GM19395 (cell line): ENCODE data around the gene GPC6.

Experiments
- ATAC-seq: cut with Tn5 transposase; IDR thresholded peaks from one replicate; pipeline ENCODE4 v1.9.1; 2021; ENCODE audit warnings: mild to moderate bottlenecking, moderate library complexity; ENCODE audit not compliant: unreplicated experiment

The GPC6 gene

DNA sequence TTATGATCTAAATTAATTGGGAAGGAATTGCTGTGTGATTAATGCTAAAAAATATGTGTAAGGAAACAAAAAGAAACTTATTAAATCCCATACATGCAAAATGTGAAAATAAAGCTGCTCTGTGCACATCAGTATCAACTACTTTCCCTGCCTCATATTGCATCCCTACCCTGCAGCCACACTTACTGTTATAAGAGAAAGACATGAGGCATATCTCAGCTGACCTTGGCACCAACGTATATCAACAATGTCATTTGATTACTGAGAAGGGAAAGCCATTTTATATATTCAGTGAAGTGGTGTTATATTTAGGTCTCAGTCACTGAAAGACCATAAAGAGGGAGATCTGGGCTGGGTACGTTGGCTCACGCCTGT, 585.1 kb downstream of the GPC6 start:
- ATAC-seq: no peak

GRCh38 chr13:93814658-93815057, 588.1 kb downstream of the GPC6 start:
- ATAC-seq: no peak

DNA sequence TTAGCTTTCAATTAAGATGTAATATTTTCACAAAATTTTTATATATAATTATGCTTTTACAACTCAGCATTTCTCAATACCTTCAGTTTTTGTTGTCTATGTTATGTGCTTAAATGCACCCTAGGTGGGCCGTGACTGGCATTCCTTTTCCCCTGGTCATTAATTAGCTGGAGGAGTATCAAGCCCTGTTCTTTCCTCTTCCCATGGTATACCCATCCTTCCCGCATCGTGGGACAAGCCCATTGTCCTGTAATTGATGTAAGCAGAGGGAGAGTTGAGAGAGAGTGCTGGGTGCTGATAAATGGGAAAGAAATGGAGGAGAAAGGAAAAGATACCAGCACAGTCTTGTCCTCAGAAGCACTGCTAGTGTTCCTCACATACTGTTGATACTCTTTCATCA, 591.7 kb downstream of the GPC6 start:
- ATAC-seq: no peak

GRCh38 chr13:93819331-93819890, 592.8 kb downstream of the GPC6 start:
- no peak for ATAC-seq

GRCh38 chr13:93824286-93824685, 597.7 kb downstream of the GPC6 start:
- no peak for ATAC-seq

GRCh38 chr13:93834051-93834450, 607.4 kb downstream of the GPC6 start:
- no peak for ATAC-seq

DNA sequence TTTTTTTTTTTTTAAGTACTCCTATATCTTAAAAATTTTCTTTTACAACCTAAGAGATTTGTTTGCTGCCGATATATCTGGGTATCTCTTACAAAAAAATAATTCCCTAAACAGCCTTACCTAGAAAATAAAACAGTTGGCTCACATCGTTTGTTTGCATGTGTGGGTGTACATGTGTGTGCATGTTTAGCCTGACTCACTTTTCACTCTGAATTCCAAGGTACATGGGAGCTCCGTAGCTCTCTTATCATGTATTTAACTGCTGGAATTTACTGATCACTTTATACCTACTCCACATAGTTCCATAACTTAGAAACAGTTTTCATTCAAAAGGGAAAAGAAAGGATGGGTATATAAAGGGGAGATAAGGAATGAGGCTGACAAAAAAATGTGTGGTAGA, 616.5 kb downstream of the GPC6 start:
- no peak for ATAC-seq

DNA sequence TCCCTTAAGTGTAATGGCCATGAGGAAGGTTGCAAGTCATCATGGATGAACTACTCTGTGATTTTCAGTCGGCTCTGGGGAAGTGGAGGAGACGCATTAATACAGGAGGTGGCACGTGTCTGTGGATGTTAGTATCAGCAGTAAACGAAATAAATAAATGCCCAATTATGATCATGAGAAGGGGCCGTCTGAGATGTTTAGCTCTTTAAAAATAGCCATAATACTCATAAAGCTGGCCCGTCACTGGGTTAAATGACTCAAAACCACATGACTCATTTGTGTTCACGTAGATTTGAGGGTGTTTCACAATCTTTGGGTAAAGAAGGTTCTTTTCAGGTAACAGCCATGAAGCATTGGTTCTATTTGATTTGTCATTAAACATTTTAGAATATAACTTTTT, 620.6 kb downstream of the GPC6 start:
- no peak for ATAC-seq

DNA sequence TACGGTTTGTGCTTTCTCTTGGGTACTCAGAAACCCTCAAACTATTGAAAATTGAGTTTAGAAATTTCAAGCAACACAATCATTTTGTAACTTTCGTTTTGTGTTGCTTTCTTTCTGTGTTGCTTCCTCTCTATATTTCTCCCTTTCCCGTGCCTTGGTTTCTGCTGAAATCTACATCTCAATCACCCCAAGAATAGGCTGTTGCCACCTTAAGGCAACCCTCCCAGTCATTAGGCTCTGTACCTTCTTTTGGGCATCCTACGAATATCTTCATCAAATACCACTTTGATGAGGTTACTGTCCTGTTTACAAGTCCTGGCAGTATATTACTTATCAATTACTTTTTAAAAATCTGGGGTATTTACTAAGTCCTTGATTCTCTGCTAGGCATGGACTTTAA, 621.6 kb downstream of the GPC6 start:
- ATAC-seq: no peak

GRCh38 chr13:93851236-93851635, 624.6 kb downstream of the GPC6 start:
- no peak for ATAC-seq

DNA sequence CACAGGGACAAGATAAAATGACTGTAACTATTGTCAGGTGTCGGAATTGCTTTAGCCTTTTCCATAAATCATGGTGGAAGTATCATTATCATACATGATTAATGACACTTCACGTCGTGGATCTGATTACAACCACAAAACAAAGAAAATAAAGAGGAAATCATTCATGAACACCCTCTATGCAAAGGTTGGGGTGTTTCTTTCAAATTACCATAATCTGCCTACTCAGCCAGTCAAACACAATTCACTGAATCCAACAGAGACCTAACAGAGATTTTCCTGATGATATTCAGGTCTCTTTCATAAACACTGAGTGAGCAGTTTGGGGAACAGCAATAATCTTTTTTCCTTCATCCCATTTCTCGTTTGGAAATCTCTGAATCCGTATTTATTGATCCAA, 627.3 kb downstream of the GPC6 start:
- ATAC-seq: no peak

GRCh38 chr13:93857126-93857525, 630.5 kb downstream of the GPC6 start:
- ATAC-seq: no peak

DNA sequence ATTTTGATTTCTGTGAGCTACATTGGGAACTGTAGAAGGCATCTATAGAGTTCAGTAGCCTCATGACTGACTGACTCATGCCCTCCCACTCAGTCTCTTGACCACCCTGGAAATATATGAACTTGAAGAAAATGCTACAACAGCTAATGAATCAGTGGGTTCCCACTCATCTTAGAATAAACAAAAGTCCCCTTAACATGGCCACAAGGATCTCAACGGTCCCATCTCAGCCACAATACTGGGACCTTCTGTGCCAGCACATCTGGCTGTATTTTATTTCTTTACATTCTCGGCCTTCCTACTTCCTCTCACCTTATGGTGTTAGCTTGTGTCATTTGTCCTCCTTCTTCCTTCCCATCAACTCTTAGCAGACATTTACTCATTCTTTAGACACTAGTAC, 633.1 kb downstream of the GPC6 start:
- no peak for ATAC-seq

DNA sequence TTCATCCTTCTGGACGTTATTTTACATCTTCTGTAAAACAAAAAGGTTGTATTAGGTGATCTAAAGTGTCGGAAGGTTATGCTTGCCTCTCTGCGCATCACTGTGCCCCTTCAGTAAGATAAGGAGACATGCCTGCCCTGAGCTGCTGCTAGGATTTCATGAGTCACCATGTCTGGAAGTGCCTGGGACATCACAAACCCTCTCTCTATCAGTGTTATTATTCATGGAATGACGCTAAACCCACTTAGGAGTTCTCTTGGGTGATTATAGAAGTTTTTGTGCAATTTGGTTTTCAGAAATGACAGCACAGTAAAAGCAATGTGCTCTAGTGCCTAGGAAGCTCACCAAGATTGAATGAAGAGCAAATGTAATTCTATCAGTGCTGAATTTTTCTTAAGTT, 635.2 kb downstream of the GPC6 start:
- ATAC-seq: no peak

DNA sequence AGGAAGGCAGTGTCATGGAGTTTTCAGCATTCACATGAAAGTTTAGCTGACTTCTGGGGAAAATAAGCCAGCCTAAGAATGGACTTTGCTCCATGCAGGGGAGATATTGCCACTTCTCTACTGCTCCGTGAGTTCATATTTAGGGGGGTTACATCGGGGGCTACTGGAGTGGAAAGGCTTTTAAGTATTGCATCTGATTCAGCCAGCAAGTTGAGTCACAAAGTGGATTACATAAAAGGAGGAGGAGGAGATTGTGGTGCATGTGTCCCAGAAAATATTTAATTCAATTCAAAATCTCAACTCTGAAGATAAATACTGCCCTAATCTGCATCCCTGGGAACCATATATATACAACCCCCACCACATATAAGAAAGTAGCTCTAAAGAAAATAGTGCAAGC, 635.7 kb downstream of the GPC6 start:
- no peak for ATAC-seq

GRCh38 chr13:93865235-93865634, 638.6 kb downstream of the GPC6 start:
- ATAC-seq: no peak

DNA sequence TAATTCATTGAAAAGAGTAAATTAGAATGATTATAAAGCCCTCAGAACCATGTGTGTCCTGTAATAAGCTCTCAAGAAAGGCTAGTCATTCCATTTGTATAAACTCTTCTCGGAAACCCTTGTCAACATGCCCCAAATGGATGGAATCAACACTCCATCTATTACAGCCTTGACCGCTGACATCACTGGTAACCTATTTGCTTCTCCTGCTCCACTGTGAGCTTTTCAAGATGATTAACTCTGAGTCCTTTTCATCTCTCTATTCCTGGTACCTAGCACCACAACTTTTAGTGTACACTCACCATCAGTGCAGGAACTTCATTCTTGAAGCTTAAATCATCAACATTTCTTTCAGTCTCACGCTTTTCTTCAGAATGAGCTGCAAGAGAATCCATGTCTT, 640.9 kb downstream of the GPC6 start:
- no peak for ATAC-seq

DNA sequence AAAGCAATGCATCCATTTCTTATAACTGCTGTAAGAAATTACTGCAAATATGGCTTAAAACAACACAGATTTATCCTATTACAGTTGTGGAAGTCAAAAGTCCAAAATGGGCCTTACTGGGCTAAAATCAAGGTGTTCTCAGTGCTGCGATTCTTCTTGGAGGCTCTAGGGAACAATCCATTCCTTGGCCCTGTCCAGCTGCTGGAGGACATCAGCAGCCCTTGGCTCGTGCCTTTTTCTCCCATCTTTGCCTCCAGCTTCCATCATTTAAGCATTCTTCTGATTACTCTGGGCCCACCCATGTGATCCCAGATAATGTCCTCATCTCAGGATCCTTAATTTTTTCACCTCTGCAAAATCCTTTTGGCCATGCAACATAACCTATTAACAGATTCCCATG, 645.8 kb downstream of the GPC6 start:
- no peak for ATAC-seq

- no peak for ATAC-seq
Observed at GRCh38 chr13:93872786-93873347, 646.3 kb downstream of the GPC6 start.

DNA sequence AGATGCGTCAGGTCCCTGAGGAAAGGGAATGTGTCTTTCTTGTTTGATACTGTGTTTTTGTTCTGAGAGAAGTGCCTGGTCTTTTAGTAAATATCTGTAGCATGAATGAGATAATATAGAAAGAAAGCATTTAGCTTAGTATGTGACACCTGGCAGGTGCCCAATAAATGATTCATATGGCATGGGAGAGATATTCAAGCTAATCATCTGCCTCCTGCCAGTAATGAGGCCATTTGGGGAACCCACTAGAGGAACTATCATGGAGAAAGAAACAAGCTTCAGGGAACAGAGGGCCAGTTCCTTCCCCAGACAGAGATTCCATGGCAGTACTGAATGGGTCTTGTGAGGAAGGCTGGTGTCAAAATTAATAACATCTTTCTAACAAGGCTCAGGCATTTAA, 648.9 kb downstream of the GPC6 start:
- ATAC-seq: no peak

GRCh38 chr13:93876236-93876635, 649.6 kb downstream of the GPC6 start:
- ATAC-seq: no peak

- no peak for ATAC-seq
Observed at GRCh38 chr13:93878675-93879074, 652.1 kb downstream of the GPC6 start.

DNA sequence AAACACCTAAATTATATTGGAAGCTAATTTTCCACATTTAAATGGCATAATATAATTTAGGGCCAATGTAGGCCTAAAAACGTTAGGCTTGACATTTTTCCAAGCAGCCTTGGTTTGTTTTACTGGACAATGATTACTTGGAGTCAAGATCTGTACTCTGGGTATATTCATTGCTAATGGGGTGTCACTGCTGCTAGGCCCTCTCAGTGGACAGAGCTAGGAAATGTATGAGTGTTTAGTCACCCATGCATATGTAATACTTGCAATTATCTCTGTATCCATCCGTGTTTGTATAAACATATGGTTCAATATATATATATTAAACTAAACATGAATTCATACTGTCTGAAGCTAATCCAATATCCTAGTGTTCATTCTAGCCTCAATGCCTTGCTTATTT, 654.8 kb downstream of the GPC6 start:
- no peak for ATAC-seq
